ENCODE results near the gene GSKIP. TPM values are rescaled to one million over a fixed set of nuclear protein-coding genes. Genes with fewer than 3 reads are reported as not detected.
A peak's percentile ranks its signal among the peaks of the same experiment; 100 is the strongest.

Gene GSKIP
- total RNA-seq, 6 experiments from 2014 or later, result 23.1 to 37.3 (median 27.2) TPM

DNA sequence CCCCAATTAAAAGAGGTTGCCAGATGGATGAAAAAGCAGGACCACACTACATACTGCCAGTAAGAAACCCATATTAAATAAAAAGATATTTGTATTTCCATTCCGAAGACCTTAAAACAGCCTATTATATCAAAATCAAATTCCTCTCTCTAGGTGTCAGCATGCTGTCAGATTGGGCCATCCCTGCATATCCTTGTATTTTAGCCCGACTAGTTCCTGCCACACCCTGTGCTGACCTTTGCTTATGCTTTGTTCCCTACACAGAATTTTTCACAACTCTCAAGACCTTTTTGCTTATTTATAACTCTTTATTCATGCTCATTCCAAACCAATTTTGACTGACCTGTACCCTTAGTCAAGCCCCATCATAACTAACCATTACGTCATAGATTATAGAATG is 12.8 kb downstream of the GSKIP start:
- H3K9me3 Mint-ChIP-seq, result no peaks in the 10 kb centered on the region
- H3K4me1 Mint-ChIP-seq (ENCODE audit: low read depth), result no peaks in the 10 kb centered on the region
- H3K27ac Mint-ChIP-seq, result no peak overlapping the region
- peaks cover 5% of the 10 kb centered on the region; the same call in 1 of the 2 replicates for H3K36me3 Mint-ChIP-seq (ENCODE audit: low read depth)
- no peaks in the 10 kb centered on the region for H3K27me3 Mint-ChIP-seq (ENCODE audit: insufficient read depth)
- no peak overlapping the region for H3K4me3 Mint-ChIP-seq
- DNase-seq, result no peak
- TF ChIP-seq, protein P1, sequence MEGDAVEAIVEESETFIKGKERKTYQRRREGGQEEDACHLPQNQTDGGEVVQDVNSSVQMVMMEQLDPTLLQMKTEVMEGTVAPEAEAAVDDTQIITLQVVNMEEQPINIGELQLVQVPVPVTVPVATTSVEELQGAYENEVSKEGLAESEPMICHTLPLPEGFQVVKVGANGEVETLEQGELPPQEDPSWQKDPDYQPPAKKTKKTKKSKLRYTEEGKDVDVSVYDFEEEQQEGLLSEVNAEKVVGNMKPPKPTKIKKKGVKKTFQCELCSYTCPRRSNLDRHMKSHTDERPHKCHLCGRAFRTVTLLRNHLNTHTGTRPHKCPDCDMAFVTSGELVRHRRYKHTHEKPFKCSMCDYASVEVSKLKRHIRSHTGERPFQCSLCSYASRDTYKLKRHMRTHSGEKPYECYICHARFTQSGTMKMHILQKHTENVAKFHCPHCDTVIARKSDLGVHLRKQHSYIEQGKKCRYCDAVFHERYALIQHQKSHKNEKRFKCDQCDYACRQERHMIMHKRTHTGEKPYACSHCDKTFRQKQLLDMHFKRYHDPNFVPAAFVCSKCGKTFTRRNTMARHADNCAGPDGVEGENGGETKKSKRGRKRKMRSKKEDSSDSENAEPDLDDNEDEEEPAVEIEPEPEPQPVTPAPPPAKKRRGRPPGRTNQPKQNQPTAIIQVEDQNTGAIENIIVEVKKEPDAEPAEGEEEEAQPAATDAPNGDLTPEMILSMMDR (IDR thresholded peaks at IDR 0.05), result no peak

DNA sequence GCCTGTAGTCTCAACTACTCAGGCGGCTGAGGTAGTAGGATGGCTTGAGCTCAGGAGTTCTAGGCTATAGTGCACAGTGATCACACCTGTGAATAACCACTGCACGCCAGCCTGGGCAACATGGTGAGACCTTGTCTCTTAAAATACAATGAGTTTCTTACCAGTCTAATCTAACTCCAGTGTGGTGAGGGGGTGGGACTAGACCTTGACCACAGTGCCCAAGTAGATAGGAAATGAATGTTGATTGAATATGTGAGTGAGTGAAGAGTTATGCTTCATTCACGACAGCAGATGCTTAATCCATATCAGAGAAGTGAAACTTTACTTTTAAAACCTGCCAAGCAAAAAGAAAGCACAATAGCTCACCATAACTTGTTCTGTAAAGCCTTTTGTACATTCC is 17.4 kb downstream of the GSKIP start:
- Mint-ChIP-seq H3K36me3 (ENCODE audit: low read depth) (peaks cover 5% of the 10 kb centered on the region; the same call in 1 of the 2 replicates), H3K9me3 (no peaks in the 10 kb centered on the region), H3K27ac (no peak overlapping the region), H3K4me3 (no peak overlapping the region), H3K4me1 (ENCODE audit: low read depth) (peaks cover 15% of the 10 kb centered on the region), H3K27me3 (ENCODE audit: insufficient read depth) (no peaks in the 10 kb centered on the region)
- TF ChIP-seq, protein P1 (IDR thresholded peaks at IDR 0.05), result no peak
- no peak for DNase-seq

DNA sequence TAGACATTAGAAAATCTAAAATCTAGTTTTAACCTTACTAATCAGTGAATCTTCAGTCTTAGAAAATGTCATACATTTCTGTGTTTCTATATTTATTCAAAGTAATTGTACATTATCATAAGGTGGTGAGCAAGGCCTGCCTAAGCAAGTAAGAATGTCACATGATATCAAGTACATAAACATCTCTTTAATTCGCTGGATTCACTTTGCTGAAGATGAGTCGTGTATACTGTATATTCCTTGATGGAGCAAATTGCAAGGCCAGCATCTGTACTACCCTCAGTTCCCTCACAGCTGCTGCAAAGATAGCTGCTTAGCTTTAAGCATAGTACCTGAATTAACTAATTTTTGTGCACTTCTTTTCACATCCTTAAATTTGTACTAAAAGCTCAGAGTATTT is 20.1 kb downstream of the GSKIP start:
- peak; percentile 6 for DNase-seq
- Mint-ChIP-seq H3K36me3 (ENCODE audit: low read depth) (peaks cover 5% of the 10 kb centered on the region; the same call in 1 of the 2 replicates), H3K9me3 (no peaks in the 10 kb centered on the region), H3K27me3 (ENCODE audit: insufficient read depth) (no peaks in the 10 kb centered on the region), H3K27ac (peak overlapping the region; percentile 16; the same call in 1 of the 2 replicates), H3K4me1 (ENCODE audit: low read depth) (peaks cover 15% of the 10 kb centered on the region), H3K4me3 (no peak overlapping the region)
- TF ChIP-seq, protein P1 (IDR thresholded peaks at IDR 0.05), result no peak

DNA sequence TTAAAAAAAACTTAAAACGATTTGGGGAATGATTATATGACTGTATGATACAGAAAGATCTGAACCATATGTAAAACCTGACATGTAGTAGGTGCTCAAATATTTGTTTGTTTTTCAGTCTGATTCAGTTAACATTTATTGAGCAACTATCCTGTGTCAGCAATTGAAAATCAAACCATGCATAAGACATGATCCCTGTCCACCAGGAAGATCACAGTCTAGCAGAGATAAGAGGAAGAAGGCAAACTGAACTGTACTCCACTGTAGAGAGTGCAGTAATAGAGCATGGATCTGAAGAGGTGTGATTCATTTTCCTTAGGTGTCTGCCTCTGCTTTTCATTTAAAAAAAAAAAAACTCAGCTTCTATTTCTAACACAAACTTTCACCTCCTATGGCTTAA is 20.7 kb downstream of the GSKIP start:
- TF ChIP-seq, protein P1 (IDR thresholded peaks at IDR 0.05), result no peak
- no peak for DNase-seq
- Mint-ChIP-seq H3K4me1 (ENCODE audit: low read depth) (peaks cover 15% of the 10 kb centered on the region), H3K27ac (no peak overlapping the region), H3K4me3 (no peak overlapping the region), H3K27me3 (ENCODE audit: insufficient read depth) (no peaks in the 10 kb centered on the region), H3K9me3 (no peaks in the 10 kb centered on the region), H3K36me3 (ENCODE audit: low read depth) (peaks cover 5% of the 10 kb centered on the region; the same call in 1 of the 2 replicates)

DNA sequence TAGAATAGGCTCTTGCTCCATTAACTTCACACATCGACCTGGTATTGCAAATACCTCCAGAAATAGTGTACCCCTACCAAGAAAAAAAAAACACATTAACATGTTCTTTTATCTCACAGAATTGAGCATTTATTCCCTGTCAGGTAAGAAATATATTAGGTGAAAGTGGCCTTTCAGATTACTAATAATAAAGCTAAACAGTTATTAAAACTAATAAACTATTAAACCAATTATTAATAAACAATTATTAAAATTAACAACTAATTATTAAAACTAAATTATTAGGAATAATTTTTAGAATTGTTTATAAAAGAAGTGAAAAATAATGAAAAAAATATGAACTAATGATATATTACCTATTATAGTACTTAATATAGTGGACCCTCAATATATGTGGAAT is 21.4 kb downstream of the GSKIP start:
- Mint-ChIP-seq H3K4me1 (ENCODE audit: low read depth) (peaks cover 15% of the 10 kb centered on the region), H3K27me3 (ENCODE audit: insufficient read depth) (no peaks in the 10 kb centered on the region), H3K36me3 (ENCODE audit: low read depth) (peaks cover 5% of the 10 kb centered on the region; the same call in 1 of the 2 replicates), H3K9me3 (no peaks in the 10 kb centered on the region), H3K27ac (no peak overlapping the region), H3K4me3 (no peak overlapping the region)
- no peak for DNase-seq
- TF ChIP-seq, protein P1 (IDR thresholded peaks at IDR 0.05), result no peak

DNA sequence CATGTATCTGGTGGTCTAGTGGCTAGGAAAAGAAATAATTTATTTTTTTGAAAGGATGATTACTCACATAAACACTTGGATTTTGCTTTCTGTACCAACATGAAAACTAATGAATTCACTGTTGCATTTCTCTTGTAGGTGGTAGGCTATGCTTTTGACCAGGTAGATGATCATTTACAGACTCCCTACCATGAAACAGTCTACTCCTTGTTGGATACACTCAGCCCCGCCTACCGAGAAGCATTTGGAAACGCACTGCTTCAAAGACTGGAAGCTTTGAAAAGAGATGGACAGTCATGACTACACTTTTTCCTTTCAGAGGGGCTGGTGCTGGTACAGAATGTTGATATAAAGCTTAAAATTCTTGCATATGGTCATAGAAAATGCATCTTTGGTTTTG is 22.1 kb downstream of the GSKIP start:
- peaks cover 15% of the 10 kb centered on the region for H3K4me1 Mint-ChIP-seq (ENCODE audit: low read depth)
- no peaks in the 10 kb centered on the region for H3K27me3 Mint-ChIP-seq (ENCODE audit: insufficient read depth)
- TF ChIP-seq, protein P1 (IDR thresholded peaks at IDR 0.05), result no peak
- H3K27ac Mint-ChIP-seq, result no peak overlapping the region
- DNase-seq, result no peak
- H3K36me3 Mint-ChIP-seq (ENCODE audit: low read depth), result peaks cover 5% of the 10 kb centered on the region; the same call in 1 of the 2 replicates
- no peak overlapping the region for H3K4me3 Mint-ChIP-seq
- no peaks in the 10 kb centered on the region for H3K9me3 Mint-ChIP-seq
